NCI-H2227 treated with DMSO at 0.1 percent for 48 hours (cell line): Measurements from ENCODE around the gene LY86.
"Not testable (repeated sequence)": the region's sequence is repeated elsewhere in the genome, so short reads cannot be mapped to it uniquely, and the experiment has no call there.

Experiments
- DNase-seq: peaks from one replicate; lab custom pipeline; 2025; lab: John Stamatoyannopoulos, UW

The LY86 gene

GRCh38 chr6:6654599-6655575 is 66.4 kb downstream of the LY86 start:
- no peak for DNase-seq

DNA sequence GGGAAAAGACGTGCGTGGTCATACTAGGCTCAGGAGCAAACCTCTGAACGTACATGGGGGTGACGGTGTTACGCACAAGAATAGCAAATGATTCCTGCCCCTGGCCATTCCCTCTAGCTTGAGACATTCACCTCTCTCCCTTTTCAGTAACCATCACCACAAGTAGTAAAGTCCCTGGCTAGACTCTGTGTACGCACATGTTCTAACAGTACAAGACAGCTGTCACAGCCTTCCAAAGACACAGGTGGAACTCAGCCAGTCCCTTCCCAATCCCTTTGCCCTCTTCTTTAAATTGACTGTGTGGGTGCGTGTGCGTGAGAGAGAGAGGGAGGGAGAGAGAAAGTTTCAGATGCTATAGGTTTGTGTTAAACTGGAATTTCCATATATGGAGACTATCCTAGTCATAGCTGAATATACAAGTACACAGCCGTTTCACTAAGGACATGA is 67.3 kb downstream of the LY86 start:
- no peak for DNase-seq

DNA sequence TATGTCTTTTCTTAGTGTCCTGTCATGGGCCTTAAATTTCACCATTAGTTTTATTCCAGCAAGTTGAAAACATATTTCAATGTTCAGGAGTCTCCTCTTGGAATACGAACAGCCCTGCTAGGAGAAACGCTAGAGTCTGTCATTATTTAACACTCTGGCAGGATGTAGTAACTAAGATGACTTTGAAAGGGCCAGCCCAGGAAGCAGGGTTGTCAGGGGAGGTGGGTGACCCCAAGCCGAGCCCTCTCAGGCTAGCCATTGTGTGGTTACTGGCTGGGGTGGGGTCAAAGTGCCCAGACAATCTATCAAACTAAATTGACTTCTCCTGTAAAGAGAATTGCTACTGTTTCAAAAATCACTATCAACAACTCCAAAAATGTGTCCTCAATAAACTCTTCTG is 67.8 kb downstream of the LY86 start:
- no peak for DNase-seq

DNA sequence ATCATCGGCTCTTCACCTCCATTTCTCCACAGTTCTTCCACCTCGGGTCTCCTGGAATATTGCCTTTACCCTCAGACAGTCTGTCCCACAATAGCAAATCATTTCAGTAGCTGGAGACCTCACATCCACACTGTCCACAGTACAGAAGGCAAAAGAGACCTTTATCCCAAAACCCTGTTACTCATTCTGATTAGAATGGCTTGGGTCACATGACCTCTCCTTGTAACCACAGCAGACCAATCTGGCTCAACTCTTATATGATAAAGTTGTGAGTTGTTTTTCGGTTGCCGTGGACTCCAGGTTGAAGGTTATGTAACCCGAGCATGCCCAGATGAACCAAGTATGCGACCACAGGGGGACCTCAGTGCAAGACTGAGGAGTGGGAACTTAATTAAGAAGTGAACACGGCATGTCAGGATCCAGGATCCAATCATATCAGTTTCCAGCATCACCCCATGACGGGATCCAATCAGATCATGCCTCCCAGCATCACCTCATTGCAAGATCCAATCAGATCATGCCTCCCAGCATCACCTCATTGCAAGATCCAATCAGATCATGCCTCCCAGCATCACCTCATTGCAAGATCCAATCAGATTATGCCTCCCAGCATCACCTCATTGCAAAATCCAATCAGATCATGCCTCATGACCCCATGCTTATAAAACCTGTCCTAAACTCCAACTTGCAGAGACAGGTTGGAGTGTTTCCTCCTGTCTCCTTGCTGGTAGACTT is 68.7 kb downstream of the LY86 start:
- no peak for DNase-seq

GRCh38 chr6:6657820-6658217 is 69.3 kb downstream of the LY86 start:
- DNase-seq = no peak

GRCh38 chr6:6659600-6660327 is 71.2 kb downstream of the LY86 start:
- no peak for DNase-seq

GRCh38 chr6:6660339-6661045 is 72.0 kb downstream of the LY86 start:
- no peak for DNase-seq

DNA sequence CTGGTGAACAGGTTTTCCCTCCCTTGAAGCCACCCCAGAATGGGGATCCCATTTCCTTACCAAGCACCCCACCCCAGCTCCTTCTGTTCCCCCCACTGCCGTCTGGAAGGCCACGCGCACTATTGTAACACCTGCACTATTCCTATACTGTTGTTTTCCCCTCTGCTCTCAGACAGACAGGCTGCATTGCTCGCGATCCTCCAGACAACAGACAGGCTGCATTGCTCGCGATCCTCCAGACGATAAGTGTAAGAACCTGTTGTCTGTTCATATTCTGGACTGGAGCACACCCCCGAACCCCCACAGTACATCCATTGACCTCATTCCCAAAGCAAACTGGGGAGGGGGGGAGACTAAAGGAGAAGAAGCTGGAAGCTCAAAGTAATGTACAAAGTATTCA is 72.7 kb downstream of the LY86 start:
- DNase-seq = no peak

DNA sequence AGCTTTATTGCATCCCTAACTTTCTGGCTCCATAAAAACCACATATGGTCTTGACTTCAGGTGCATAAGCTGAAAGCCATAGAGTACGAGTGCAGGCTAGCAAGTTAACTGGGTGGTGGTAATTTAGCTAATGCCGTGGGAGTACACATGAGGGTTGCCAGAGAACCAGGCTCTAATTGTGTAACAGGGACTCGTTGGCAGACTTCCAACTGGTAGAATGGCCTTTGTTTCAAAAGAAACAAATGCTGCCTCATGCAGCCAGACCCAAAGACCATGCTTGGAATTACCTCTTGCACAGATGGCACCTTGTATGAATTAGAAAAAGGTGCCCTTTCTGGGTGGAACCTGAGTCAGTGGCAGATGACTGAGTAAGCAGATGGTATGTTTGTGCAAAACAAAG is 73.2 kb downstream of the LY86 start:
- peak; percentile 18 for DNase-seq

- no peak for DNase-seq
Observed at GRCh38 chr6:6663421-6664135, 75.1 kb downstream of the LY86 start.

DNA sequence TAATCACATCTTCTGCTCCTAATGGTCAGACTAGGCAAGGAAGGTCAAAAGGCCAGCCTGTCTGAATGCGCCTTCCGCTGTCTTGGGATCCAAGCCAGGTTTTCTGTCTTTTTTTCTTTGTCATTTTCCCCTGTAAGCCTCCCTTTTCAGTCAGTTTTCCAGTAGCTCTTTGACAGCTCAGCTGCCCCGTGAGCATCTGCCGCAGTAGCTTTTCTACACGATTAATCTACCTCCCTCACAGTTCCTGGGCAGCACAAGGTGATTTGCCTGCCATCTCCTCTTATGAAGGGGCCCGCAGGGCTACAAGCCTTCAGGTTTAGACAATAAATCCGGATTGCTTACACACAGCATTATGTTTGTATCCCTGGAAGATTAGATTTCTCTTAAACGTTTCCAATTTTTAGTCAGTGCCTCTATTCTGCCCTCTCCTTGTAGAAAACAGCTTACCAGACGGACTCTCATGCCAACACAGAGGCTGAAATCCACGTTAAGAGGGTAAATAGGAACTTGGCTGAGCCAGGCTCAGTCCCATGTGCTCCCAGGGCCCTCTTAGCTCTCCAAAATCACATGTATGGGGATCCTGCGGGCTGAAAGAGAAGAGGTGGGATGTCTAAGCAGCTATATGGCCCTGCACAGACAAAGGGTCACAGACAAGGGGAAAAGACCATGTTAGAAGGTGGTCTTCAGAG is 77.2 kb downstream of the LY86 start:
- peak; percentile 45 for DNase-seq

DNA sequence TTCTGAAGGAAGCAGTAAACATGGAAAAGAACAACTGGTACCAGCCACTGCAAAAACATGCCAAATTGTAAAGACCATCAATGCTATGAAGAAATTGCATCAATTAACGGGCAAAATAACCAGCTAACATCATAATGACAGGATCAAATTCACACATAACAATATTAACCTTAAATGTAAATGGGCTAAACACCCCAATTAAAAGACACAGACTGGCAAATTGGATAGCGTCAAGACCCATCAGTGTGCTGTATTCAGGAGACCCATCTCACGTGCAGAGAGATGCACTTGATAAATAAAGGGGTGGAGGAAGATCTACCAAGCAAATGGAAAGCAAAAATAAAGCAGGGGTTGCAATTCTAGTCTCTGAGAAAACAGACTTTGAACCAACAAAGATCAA is 81.6 kb downstream of the LY86 start:
- not testable (repeated sequence) for DNase-seq

GRCh38 chr6:6674872-6675271 is 86.4 kb downstream of the LY86 start:
- DNase-seq = no peak

DNA sequence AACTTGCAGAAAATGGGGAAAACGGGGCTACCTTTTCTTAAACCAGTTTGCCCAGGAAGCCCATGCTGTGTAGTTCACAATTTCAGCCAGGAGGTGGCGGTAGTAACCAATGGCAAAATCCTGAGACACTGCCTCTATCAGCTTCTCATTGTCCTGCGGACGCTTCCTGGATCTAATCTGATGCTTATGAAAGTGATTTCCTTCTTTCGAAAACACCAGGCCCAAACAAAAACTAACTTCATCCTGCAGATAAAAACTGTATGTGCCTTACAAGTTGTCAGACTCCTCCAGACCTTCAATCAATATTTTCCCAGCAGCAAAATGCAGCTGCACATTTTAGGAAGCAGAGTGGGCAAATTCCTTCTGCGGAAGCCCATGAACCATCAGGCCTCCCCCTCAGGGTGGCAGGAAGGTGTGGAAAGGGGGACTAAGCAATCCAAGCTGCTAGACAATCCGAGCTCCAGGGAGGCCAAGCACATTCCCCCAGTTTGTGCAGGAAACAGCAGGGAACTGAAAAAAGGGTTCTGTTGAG is 88.5 kb downstream of the LY86 start:
- DNase-seq = peak; percentile 58

GRCh38 chr6:6678185-6678671 is 89.7 kb downstream of the LY86 start:
- no peak for DNase-seq

DNA sequence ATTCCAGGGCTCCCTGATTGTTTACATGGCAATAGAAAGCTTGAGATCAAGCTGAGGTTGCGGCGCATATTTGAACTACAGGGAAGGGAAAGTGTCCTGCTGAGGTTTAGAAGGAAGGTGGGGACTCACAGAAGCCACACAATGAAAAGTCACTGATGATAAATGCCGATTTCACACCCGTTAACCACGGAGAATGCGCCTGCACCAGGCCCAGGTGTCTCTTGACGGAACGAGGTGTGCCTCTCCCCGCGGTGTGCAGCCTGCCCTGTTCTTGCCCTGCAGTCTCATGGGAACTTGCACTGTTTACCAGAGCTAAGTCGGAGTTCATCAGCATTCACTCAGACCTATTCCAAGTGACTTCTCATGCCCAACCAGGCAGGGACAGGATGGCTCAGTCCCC is 90.3 kb downstream of the LY86 start:
- DNase-seq = no peak

DNA sequence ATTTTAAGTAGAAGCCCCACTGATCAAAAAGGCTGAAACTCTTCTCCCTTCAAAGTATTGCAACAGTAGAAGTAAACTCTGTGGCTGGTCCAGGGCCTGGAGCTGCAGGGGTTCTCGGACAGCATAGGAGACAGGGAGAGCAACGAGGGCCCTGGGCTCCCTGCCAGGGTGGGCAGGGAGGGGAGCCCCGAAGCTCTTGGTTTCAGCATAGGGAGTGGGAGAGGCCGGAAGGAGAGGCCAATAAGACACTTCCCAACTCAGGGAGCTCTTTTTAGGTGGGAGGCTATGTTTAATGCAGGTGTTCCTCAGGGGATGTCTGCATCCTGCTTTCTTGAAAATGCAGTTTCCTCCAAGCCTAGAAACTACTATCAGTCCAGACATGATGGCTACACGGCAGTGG is 91.1 kb downstream of the LY86 start:
- no peak for DNase-seq

- DNase-seq = no peak
Observed at GRCh38 chr6:6680526-6680925, 92.0 kb downstream of the LY86 start.

DNA sequence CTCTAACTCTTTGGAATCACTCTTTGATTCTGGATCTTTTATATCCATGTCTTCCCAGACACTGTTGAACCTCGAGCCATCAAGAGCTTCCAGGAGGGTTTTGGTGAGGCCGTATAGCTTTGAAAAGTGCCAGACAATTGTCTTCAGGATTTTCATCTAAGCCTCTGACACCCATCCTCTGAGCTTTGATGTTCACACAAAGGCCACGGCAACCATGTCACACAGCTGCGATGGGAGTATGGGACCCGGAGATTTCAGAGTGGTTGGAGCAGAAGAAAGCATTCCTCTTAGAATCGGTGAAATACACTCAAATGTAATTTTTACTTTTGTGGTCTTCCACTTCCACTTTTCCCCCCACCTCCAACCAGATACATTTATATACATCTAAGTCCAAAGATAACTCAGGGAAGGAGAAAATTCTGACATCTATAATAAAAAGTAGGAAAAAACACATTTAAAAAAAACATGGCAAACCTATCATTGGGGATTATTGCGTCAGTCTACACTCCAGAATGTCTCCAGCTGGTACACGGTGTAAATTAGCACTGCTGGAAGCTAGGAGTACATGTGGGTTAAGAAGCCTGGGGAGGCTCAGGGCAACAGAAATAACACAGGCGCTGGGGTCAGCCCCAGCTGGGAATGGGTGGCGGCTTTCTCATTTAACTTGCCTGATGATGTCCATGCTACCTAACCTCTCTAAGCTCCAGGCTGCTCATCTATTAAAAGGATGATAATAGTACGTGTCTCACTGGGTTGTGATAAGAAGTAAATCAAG is 92.7 kb downstream of the LY86 start:
- DNase-seq = no peak
